Keratinocyte (primary cell): Measurements from ENCODE around the gene SAMD14. TPM values are rescaled to one million over a fixed set of nuclear protein-coding genes. Genes with fewer than 3 reads are reported as not detected.
A peak's percentile ranks its signal among the peaks of the same experiment; 100 is the strongest.

ENCODE experiments used
- DNase-seq: peaks from one replicate; pipeline ENCODE4 v3.0.0-alpha.2; 2011; ENCODE audit warnings: low read depth, missing footprints, low spot score
- FAIRE-seq: peaks from 2 replicates; lab custom pipeline; 2011; peaks lifted over from hg19 to GRCh38; lab: Jason Lieb, UNC
- H2AFZ ChIP-seq: 2 replicates; pipeline ENCODE4 v1.6.0; 2012; ENCODE audit warnings: low read length, control low read depth, inconsistent platforms; ENCODE audit not compliant: control insufficient read depth
- H3K27ac ChIP-seq: 2 replicates; pipeline ENCODE4 v1.5.1; 2011; ENCODE audit warnings: low read length; ENCODE audit not compliant: control insufficient read depth, insufficient read depth
- H3K27me3 ChIP-seq: 3 replicates; pipeline ENCODE4 v1.6.0; 2011; ENCODE audit warnings: low read length; ENCODE audit not compliant: control insufficient read depth, insufficient read depth; ENCODE audit errors: extremely low read depth
- H3K36me3 ChIP-seq, 2 experiments: 2 replicates in 1 of 2; 3 replicates in 1 of 2; pipeline ENCODE4 v1.5.1; 2011; ENCODE audit warnings: low read length in 2 of 2, mild to moderate bottlenecking in 1 of 2; ENCODE audit not compliant: control insufficient read depth in 2 of 2, insufficient read depth in 2 of 2; ENCODE audit errors: extremely low read depth in 1 of 2
- H3K4me1 ChIP-seq: 3 replicates; pipeline ENCODE4 v1.5.1; 2011; ENCODE audit warnings: low read length; ENCODE audit not compliant: control insufficient read depth, insufficient read depth; ENCODE audit errors: extremely low read depth
- H3K4me2 ChIP-seq: 3 replicates; pipeline ENCODE4 v1.6.0; 2011; ENCODE audit warnings: low read depth, low read length; ENCODE audit not compliant: control insufficient read depth, insufficient read depth; ENCODE audit errors: extremely low read depth
- H3K4me3 ChIP-seq, 3 experiments: fragments of 200-600 bp in 1 of 3; sonication (generic) in 1 of 3; 2 replicates in 2 of 3; 3 replicates in 1 of 3; pipeline ENCODE4 v1.5.1; 2011 to 2016; ENCODE audit warnings: low read length in 3 of 3, mild to moderate bottlenecking in 3 of 3, control low read depth in 2 of 3, inconsistent platforms in 1 of 3, low read depth in 1 of 3, mixed read lengths in 1 of 3, mixed run types in 1 of 3, moderate library complexity in 1 of 3; ENCODE audit not compliant: control insufficient read depth in 2 of 3, insufficient read depth in 2 of 3; ENCODE audit errors: extremely low read depth in 1 of 3
- H3K79me2 ChIP-seq: 2 replicates; pipeline ENCODE4 v1.6.0; 2012; ENCODE audit warnings: low read length; ENCODE audit not compliant: control insufficient read depth, insufficient read depth
- H3K9ac ChIP-seq: 3 replicates; pipeline ENCODE4 v1.6.0; 2011; ENCODE audit warnings: low read length; ENCODE audit not compliant: control insufficient read depth, insufficient read depth; ENCODE audit errors: extremely low read depth
- H3K9me1 ChIP-seq: 3 replicates; pipeline ENCODE4 v1.6.0; 2011; ENCODE audit warnings: low read length; ENCODE audit not compliant: control insufficient read depth, insufficient read depth; ENCODE audit errors: extremely low read depth
- H3K9me3 ChIP-seq: 2 replicates; pipeline ENCODE4 v1.5.1; 2012; ENCODE audit warnings: low read depth, low read length; ENCODE audit not compliant: control insufficient read depth
- H4K20me1 ChIP-seq: 3 replicates; pipeline ENCODE4 v1.6.0; 2011; ENCODE audit warnings: low read length; ENCODE audit not compliant: control insufficient read depth, insufficient read depth; ENCODE audit errors: extremely low read depth
- CTCF ChIP-seq, 3 experiments: IDR thresholded peaks in 1 of 3; conservative IDR thresholded peaks in 1 of 3; optimal IDR thresholded peaks in 1 of 3; 2 replicates in 2 of 3; 3 replicates in 1 of 3; pipeline versions ENCODE3 to v1.5.1; 2011; ENCODE audit warnings: low read length in 3 of 3, mild to moderate bottlenecking in 3 of 3, moderate library complexity in 2 of 3, control low read depth in 1 of 3, inconsistent platforms in 1 of 3; ENCODE audit not compliant: insufficient read depth in 2 of 3; ENCODE audit errors: extremely low read depth in 1 of 3
- EZH2 ChIP-seq: IDR thresholded peaks from one replicate; pipeline ENCODE4 v1.6.1; 2012; ENCODE audit warnings: inconsistent platforms, mild to moderate bottlenecking, low read length, moderate library complexity
- dilution Hi-C: fragments of 300-500 bp; cut with MboI; formaldehyde crosslinking; loops from one replicate; pipeline ENCODE4 v1.7.0; 2020; ENCODE audit warnings: low sequenced_read_pairs; ENCODE audit not compliant: extremely low pct_ligation_motif_present
- polyA plus RNA-seq, 5 experiments: library from polyadenylated mRNA; depleted of rRNA in 3 of 5; stranded (reverse) in 3 of 5; stranded (forward) in 1 of 5; unstranded in 1 of 5; fragments of >200 nt; gene quantifications; 1 replicate in 1 of 5; 2 replicates in 3 of 5; 3 replicates in 1 of 5; pipeline versions ENCODE4 v1.2.1 to v1.2.3, GENCODE V29; 2011 to 2012; ENCODE audit warnings: missing spikeins in 2 of 5, low read depth in 1 of 5, low replicate concordance in 1 of 5

The SAMD14 gene
- polyA plus RNA-seq, 1 donor (not counting 4 experiments of a cell fraction or from before 2014, with no cell fraction given) = not detected

DNA sequence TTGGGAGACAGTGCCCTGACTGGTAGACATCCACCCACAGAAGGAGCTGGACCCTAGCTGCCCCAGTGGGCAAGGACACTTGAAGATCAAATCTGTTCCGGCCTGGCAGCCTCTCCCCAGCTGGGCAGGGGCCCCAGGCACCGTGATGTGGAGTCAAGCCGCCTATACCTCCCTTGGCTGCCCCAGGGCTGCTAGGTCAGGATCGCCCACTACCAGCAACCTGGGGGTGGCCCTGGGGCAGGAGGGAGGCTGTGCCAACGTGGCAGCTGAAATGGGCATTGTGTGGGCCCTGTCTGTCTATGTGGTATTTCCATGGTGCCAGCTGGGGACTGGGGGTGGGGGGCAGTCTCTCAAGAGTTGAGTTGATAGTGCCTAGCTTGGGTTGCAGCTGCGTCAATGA, 33.9 kb downstream of the SAMD14 start:
- Histone ChIP-seq H2AFZ (no peak overlapping the region), H3K4me1 (peaks cover 24% of the 10 kb centered on the region), H3K9me3 (no peaks in the 10 kb centered on the region), H4K20me1 (peaks cover 26% of the 10 kb centered on the region), H3K27me3 (no peaks in the 10 kb centered on the region), H3K4me3 (peak overlapping the region in 2 of 3 experiments; percentile 51 to 68), H3K79me2 (no peaks in the 10 kb centered on the region), H3K36me3 (peaks cover under 1 to 5% of the 10 kb centered on the region in 2 experiments), H3K9ac (no peak overlapping the region), H3K4me2 (no peak overlapping the region), H3K27ac (no peak overlapping the region), H3K9me1 (peaks cover 3% of the 10 kb centered on the region)
- TF ChIP-seq EZH2 (no peak), CTCF (optimal IDR thresholded peaks at IDR 0.05 in 1 of 3, IDR thresholded peaks at IDR 0.05 in 1 of 3, conservative IDR thresholded peaks at IDR 0.05 in 1 of 3; ENCODE audit: extremely low read depth in 1 of 3, insufficient read depth in 2 of 3, low read length in 3 of 3) (no peak)
- DNase-seq (no peak), FAIRE-seq (no peak)
- dilution Hi-C loops = no loop called here

DNA sequence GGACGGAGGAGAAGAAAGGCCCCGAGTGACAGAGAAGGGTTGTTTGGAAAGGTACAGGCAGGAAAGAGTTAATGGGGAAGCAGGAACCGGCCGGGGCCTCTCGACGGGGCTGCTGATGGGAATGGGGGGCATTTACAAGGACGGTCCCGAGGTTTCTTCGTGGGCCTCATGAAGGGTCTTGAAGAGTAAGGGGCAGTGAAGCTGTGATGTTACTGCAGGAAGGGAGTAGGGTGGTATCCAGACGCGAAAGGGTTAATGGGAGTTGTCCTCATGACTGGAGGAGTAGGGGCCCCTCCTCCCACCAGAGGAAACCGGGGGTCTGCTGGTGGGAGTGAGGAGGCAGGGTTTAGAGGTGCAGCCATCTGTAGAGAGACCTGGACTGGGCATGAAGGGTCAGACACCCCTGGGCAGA, 34.3 kb downstream of the SAMD14 start:
- Histone ChIP-seq H3K9me1 (peaks cover 3% of the 10 kb centered on the region), H3K79me2 (no peaks in the 10 kb centered on the region), H3K4me3 (peak overlapping the region; percentile 51 to 68 (median 62)), H3K27ac (no peak overlapping the region), H3K9ac (peak overlapping the region; percentile 48), H3K36me3 (peaks cover 4 to 8% of the 10 kb centered on the region in 2 experiments), H3K27me3 (no peaks in the 10 kb centered on the region), H3K9me3 (no peaks in the 10 kb centered on the region), H3K4me2 (peak overlapping the region; percentile 75), H3K4me1 (peaks cover 20% of the 10 kb centered on the region), H4K20me1 (peaks cover 29% of the 10 kb centered on the region), H2AFZ (no peak overlapping the region)
- no peak for FAIRE-seq
- dilution Hi-C loops = no loop called here
- TF ChIP-seq EZH2 = no peak
- TF ChIP-seq CTCF (optimal IDR thresholded peaks at IDR 0.05 in 1 of 3, IDR thresholded peaks at IDR 0.05 in 1 of 3, conservative IDR thresholded peaks at IDR 0.05 in 1 of 3; ENCODE audit: extremely low read depth in 1 of 3, insufficient read depth in 2 of 3, low read length in 3 of 3) = no peak
- DNase-seq = no peak
